HCT116 (cell line): ENCODE results near the gene COG8. TPM values are rescaled to one million over a fixed set of nuclear protein-coding genes. Genes with fewer than 3 reads are reported as not detected.

Source experiments
- ATAC-seq: fragments of 200-7000 bp; cut with Tn5 transposase; 2 replicates; pipeline ENCODE4 v1.9.1; 2020; ENCODE audit warnings: mild to moderate bottlenecking, moderate library complexity
- BruUV-seq: library from RNA; stranded (reverse); fragments of 400-500 nt; replicated peaks from 2 replicates; lab custom pipeline; 2021; lab: Mats Ljungman, UMichigan
- CTCF ChIA-PET: fragments of 300-600 bp; sonication (Branson Sonifier 250); formaldehyde crosslinking; loops from one replicate; lab custom pipeline; 2021; ENCODE audit warnings: antibody characterized with exemption; lab: Charles Lee
- POLR2A ChIA-PET: fragments of 300-600, 350-600 bp; sonication (Branson Sonifier 250); formaldehyde crosslinking; loops from one replicate; lab custom pipeline; 2021; ENCODE audit warnings: antibody characterized with exemption; lab: Charles Lee
- RAD21 ChIA-PET, 2 experiments: fragments of 300-600 bp; sonication (Branson Sonifier 250); formaldehyde crosslinking; loops; one replicate each; lab custom pipeline; 2023; ENCODE audit warnings: low total read pairs in 2 of 2; ENCODE audit not compliant: uncharacterized antibody in 2 of 2, unreplicated experiment in 2 of 2, low non-redundant PET in 1 of 2; lab: Charles Lee
- DNase-seq: peaks from one replicate; pipeline ENCODE4 v3.0.0-alpha.2; 2010; ENCODE audit warnings: low read depth, low spot score
- H2AFZ ChIP-seq: fragments of 200-600 bp; shearing (Covaris generic), sonication (generic); 2 replicates; pipeline ENCODE4 v1.6.1; 2017; ENCODE audit warnings: low read depth, mixed run types, mixed read lengths, antibody characterized with exemption, low read length; ENCODE audit not compliant: poor library complexity, severe bottlenecking
- H3K27ac ChIP-seq: 2 replicates; pipeline ENCODE4 v1.5.1; 2012; ENCODE audit warnings: low read depth, low read length
- H3K27me3 ChIP-seq: fragments of 200-600 bp; sonication (generic); 2 replicates; pipeline ENCODE4 v1.6.1; 2016; ENCODE audit warnings: mixed run types, low read length, mixed read lengths; ENCODE audit not compliant: insufficient read depth
- H3K36me3 ChIP-seq, 2 experiments: fragments of 200-500 bp in 1 of 2; fragments of 200-600 bp in 1 of 2; sonication (Bioruptor generic) in 1 of 2; sonication (generic) in 1 of 2; 2 replicates each; pipeline versions ENCODE4 v1.5.1 to v1.6.1; 2014 to 2016; ENCODE audit warnings: low read length in 2 of 2, inconsistent platforms in 1 of 2, mixed read lengths in 1 of 2, mixed run types in 1 of 2; ENCODE audit not compliant: insufficient read depth in 2 of 2, control insufficient read depth in 1 of 2
- H3K4me1 ChIP-seq, 2 experiments: fragments of 200-600 bp in 1 of 2; sonication (generic) in 1 of 2; 2 replicates each; pipeline versions ENCODE4 v1.5.1 to v1.6.1; 2012 to 2017; ENCODE audit warnings: low read length in 2 of 2, inconsistent platforms in 1 of 2, mild to moderate bottlenecking in 1 of 2, mixed read lengths in 1 of 2, mixed run types in 1 of 2, moderate library complexity in 1 of 2; ENCODE audit not compliant: insufficient read depth in 2 of 2, control insufficient read depth in 1 of 2
- H3K4me2 ChIP-seq: fragments of 200-600 bp; sonication (generic); 2 replicates; pipeline ENCODE4 v1.6.1; 2017; ENCODE audit warnings: mixed run types, low read length, mixed read lengths
- H3K4me3 ChIP-seq, 2 experiments: fragments of 200-600 bp in 1 of 2; sonication (generic) in 1 of 2; replicated peaks in 1 of 2; 2 replicates each; pipeline ENCODE4 v1.5.1; 2011 to 2016; ENCODE audit warnings: low read length in 2 of 2, control low read depth in 1 of 2, low read depth in 1 of 2, mild to moderate bottlenecking in 1 of 2, mixed read lengths in 1 of 2, mixed run types in 1 of 2
- H3K79me2 ChIP-seq: fragments of 200-600 bp; sonication (generic); 2 replicates; pipeline ENCODE4 v1.6.1; 2017; ENCODE audit warnings: mild to moderate bottlenecking, mixed run types, low read length, moderate library complexity, mixed read lengths; ENCODE audit not compliant: insufficient read depth
- H3K9ac ChIP-seq: fragments of 200-600 bp; sonication (generic); 2 replicates; pipeline ENCODE4 v1.6.1; 2016; ENCODE audit warnings: low read length, mixed read lengths
- H3K9me2 ChIP-seq: fragments of 200-600 bp; sonication (generic), shearing (Covaris generic); 2 replicates; pipeline ENCODE4 v1.6.1; 2017; ENCODE audit warnings: mixed run types, mild to moderate bottlenecking, moderate library complexity; ENCODE audit not compliant: insufficient read depth
- H3K9me3 ChIP-seq, 2 experiments: fragments of 200-500 bp in 1 of 2; fragments of 200-600 bp in 1 of 2; sonication (Bioruptor generic) in 1 of 2; sonication (generic) in 1 of 2; 2 replicates each; pipeline ENCODE4 v1.6.1; 2014 to 2017; ENCODE audit warnings: low read length in 2 of 2, mixed read lengths in 2 of 2, inconsistent platforms in 1 of 2, low read depth in 1 of 2, mild to moderate bottlenecking in 1 of 2, mixed run types in 1 of 2, moderate library complexity in 1 of 2; ENCODE audit not compliant: control insufficient read depth in 1 of 2, insufficient read depth in 1 of 2
- H4K20me1 ChIP-seq: fragments of 200-600 bp; sonication (generic), shearing (Covaris generic); 2 replicates; pipeline ENCODE4 v1.6.1; 2017; ENCODE audit warnings: mixed run types, mild to moderate bottlenecking, moderate library complexity; ENCODE audit not compliant: insufficient read depth
- EGR1 ChIP-seq: IDR thresholded peaks from 2 replicates; pipeline ENCODE4 v1.6.1; 2012; ENCODE audit warnings: low read depth
- EZH2 ChIP-seq: fragments of 200-600 bp; sonication (generic); IDR thresholded peaks from 2 replicates; pipeline ENCODE4 v1.6.1; 2017; ENCODE audit warnings: antibody characterized with exemption, mixed run types
- RAD21 ChIP-seq: IDR thresholded peaks from 2 replicates; pipeline ENCODE4 v1.6.1; 2012; ENCODE audit warnings: low read depth, mild to moderate bottlenecking
- SIN3A ChIP-seq: IDR thresholded peaks from 2 replicates; pipeline ENCODE4 v1.6.1; 2012; ENCODE audit warnings: low read depth
- SP1 ChIP-seq: IDR thresholded peaks from 2 replicates; pipeline ENCODE4 v1.6.1; 2012; ENCODE audit warnings: low read depth
- SRF ChIP-seq: IDR thresholded peaks from 2 replicates; pipeline ENCODE4 v1.6.1; 2012; ENCODE audit warnings: low read depth
- YY1 ChIP-seq: IDR thresholded peaks from 2 replicates; pipeline ENCODE4 v1.6.1; 2011; ENCODE audit warnings: low read length, low read depth, moderate library complexity, mild to moderate bottlenecking; ENCODE audit not compliant: insufficient replicate concordance; ENCODE audit errors: extremely low read depth
- ZFX ChIP-seq: fragments of 450-650 bp; IDR thresholded peaks from 2 replicates; pipeline ENCODE4 v1.6.1; 2017
- intact Hi-C: fragments of 100-400 bp; cut with micrococcal nuclease; formaldehyde crosslinking; loops from 2 replicates; pipeline ENCODE4 v1.10.0; 2022
- total RNA-seq: library from RNA; stranded (reverse); gene quantifications from one replicate; pipeline ENCODE4 v1.2.1, GENCODE V29; 2021; ENCODE audit not compliant: unreplicated experiment
- TF ChIP-seq, protein P1 (sequence below), 3 experiments: fragments of 200-600 bp in 1 of 3; sonication (generic) in 1 of 3; IDR thresholded peaks in 2 of 3; conservative IDR thresholded peaks in 1 of 3; 2 replicates each; pipeline ENCODE4 v1.5.1; 2012 to 2017; ENCODE audit warnings: low read depth in 2 of 3, low read length in 2 of 3, antibody characterized with exemption in 1 of 3, borderline replicate concordance in 1 of 3, control low read depth in 1 of 3, mild to moderate bottlenecking in 1 of 3, mixed read lengths in 1 of 3, mixed run types in 1 of 3, moderate library complexity in 1 of 3; ENCODE audit not compliant: insufficient read depth in 1 of 3

The COG8 gene
- total RNA-seq, 1 experiment from 2014 or later, result 50.3 TPM

- Histone ChIP-seq H4K20me1 (no peaks in the 10 kb centered on the region), H3K79me2 (peaks cover 51% of the 10 kb centered on the region), H2AFZ (no peak overlapping the region), H3K9ac (peak overlapping the region; percentile 85), H3K9me3 (no peaks in the 10 kb centered on the region), H3K27ac (peak overlapping the region; percentile 85), H3K4me1 (peaks cover 6 to 14% of the 10 kb centered on the region in 2 experiments), H3K36me3 (peaks cover 14 to 20% of the 10 kb centered on the region in 2 experiments; a peak in 3 of 4 replicates), H3K4me3 (peak overlapping the region; percentile 84 to 89), H3K9me2 (no peaks in the 10 kb centered on the region), H3K27me3 (no peaks in the 10 kb centered on the region), H3K4me2 (peak overlapping the region; percentile 96)
- RAD21 ChIA-PET, result no interaction called here
- ATAC-seq (peak; percentile 51), DNase-seq (no peak)
- intact Hi-C loops, result no loop called here
- TF ChIP-seq, protein P1, sequence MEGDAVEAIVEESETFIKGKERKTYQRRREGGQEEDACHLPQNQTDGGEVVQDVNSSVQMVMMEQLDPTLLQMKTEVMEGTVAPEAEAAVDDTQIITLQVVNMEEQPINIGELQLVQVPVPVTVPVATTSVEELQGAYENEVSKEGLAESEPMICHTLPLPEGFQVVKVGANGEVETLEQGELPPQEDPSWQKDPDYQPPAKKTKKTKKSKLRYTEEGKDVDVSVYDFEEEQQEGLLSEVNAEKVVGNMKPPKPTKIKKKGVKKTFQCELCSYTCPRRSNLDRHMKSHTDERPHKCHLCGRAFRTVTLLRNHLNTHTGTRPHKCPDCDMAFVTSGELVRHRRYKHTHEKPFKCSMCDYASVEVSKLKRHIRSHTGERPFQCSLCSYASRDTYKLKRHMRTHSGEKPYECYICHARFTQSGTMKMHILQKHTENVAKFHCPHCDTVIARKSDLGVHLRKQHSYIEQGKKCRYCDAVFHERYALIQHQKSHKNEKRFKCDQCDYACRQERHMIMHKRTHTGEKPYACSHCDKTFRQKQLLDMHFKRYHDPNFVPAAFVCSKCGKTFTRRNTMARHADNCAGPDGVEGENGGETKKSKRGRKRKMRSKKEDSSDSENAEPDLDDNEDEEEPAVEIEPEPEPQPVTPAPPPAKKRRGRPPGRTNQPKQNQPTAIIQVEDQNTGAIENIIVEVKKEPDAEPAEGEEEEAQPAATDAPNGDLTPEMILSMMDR (IDR thresholded peaks at IDR 0.05 in 2 of 3, conservative IDR thresholded peaks at IDR 0.05 in 1 of 3; ENCODE audit: borderline replicate concordance in 1 of 3, insufficient read depth in 1 of 3, low read depth in 2 of 3, low read length in 2 of 3), result peak in 1 of 3 experiments; percentile 19; a peak in 1 of 6 replicates
- no peak for TF ChIP-seq SP1
- TF ChIP-seq RAD21, result peak; percentile 32; the same call in 1 of the 2 replicates
- TF ChIP-seq EZH2, result no peak
- no peak for TF ChIP-seq SRF
- no peak for TF ChIP-seq YY1
- TF ChIP-seq ZFX, result peak; percentile 99
- peak; percentile 45; the same call in 1 of the 2 replicates for TF ChIP-seq SIN3A
- TF ChIP-seq EGR1, result no peak
- CTCF ChIA-PET, result no interaction called here
- TSS peak; percentile 54 for BruUV-seq
- POLR2A ChIA-PET, result no interaction called here
Measured at GRCh38 chr16:69311533-69312387, 27.6 kb downstream of the COG8 start.
